ENCODE results near the gene MYL10. TPM values are rescaled to one million over a fixed set of nuclear protein-coding genes. Genes with fewer than 3 reads are reported as not detected.

MYL10 gene
- total RNA-seq, 2 experiments from 2014 or later = not detected

DNA sequence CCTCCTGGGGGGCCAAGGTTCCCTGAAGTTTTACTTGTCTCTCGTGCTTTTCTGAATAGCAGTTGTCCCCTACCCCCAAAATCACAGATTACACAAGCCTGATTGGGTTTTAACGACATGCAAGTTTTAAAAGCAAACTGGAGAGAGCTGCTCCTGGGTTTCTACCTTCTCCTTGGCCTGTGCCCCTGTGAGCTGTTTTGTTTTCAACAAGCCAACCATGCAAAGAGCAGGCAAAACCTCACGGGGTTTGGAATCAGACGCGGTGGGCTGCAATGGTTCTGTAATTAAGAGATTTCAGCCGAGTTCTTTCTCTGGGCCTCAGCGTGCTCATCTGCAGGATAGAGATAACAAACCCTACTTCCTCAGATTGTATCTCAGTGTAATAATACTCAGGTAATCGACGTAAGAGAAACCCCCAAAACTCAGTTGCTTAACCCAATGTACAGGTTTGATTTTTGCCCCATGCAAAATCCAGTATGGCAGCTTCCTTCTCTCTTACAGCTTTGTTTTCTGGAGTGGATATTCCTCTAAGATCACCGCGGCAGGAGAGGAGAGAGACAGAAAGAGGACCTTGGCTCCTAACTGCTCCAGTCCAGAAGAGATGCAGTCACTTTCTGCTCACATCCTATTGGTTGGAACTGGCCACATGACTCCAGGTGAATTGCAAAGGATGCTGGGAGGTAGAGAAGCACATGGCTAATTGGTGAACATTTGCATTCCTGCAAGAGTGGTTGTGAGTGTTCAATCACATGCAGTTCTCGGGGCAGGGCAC is 42.0 kb downstream of the MYL10 start:
- Mint-ChIP-seq H3K4me3 (no peak overlapping the region), H3K9me3 (no peaks in the 10 kb centered on the region), H3K36me3 (ENCODE audit: low read depth) (no peaks in the 10 kb centered on the region), H3K27ac (no peak overlapping the region), H3K4me1 (ENCODE audit: low read depth) (peaks cover 2% of the 10 kb centered on the region), H3K27me3 (no peaks in the 10 kb centered on the region)
- intact Hi-C loops (cut with micrococcal nuclease) = no loop called here
- DNase-seq = no peak
- ATAC-seq = no peak
- TF ChIP-seq, protein P1, sequence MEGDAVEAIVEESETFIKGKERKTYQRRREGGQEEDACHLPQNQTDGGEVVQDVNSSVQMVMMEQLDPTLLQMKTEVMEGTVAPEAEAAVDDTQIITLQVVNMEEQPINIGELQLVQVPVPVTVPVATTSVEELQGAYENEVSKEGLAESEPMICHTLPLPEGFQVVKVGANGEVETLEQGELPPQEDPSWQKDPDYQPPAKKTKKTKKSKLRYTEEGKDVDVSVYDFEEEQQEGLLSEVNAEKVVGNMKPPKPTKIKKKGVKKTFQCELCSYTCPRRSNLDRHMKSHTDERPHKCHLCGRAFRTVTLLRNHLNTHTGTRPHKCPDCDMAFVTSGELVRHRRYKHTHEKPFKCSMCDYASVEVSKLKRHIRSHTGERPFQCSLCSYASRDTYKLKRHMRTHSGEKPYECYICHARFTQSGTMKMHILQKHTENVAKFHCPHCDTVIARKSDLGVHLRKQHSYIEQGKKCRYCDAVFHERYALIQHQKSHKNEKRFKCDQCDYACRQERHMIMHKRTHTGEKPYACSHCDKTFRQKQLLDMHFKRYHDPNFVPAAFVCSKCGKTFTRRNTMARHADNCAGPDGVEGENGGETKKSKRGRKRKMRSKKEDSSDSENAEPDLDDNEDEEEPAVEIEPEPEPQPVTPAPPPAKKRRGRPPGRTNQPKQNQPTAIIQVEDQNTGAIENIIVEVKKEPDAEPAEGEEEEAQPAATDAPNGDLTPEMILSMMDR (IDR thresholded peaks at IDR 0.05) = no peak
- CTCF ChIA-PET = no interaction called here
- POLR2A ChIA-PET = no interaction called here

DNA sequence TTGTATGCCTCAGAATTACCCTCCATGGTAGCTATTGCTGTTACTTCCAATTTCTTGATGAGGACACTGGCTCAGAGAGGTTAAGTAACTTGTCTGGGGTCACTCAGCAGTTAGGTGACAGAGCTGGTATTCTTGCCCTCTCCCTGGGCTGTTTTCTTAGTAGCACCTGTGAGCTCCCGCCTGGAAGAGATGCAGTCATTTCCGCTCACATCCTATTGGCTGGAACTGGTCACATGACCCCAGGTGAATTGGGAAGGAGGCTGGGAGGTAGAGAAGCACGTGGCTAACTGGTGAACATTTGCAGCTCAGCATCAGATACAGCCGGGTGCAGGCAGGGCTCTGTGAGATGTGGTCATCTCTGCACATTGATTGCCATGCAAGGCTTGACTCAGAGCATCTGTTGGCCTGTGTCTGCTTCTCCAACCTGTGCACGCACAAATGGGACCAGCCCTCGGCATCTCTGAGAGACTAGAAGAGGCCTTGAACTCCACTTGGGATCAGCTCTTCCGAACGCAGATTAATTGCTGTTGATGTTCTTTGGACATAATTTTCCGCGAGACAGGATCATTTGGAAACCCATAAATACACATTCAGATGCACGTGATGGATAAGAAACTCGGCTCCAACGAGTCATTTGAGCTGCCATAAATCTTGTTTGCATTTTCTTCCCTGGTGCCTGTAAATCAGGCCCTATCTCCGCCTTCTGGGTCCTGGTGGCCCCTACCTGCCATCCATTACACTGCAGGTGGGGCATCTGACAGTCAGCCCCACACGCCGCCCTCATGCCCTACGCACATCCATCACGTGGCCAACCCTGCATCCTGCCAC is 42.8 kb downstream of the MYL10 start:
- intact Hi-C loops (cut with micrococcal nuclease) = no loop called here
- TF ChIP-seq, protein P1 (IDR thresholded peaks at IDR 0.05) = no peak
- peaks cover 2% of the 10 kb centered on the region for H3K4me1 Mint-ChIP-seq (ENCODE audit: low read depth)
- H3K9me3 Mint-ChIP-seq = no peaks in the 10 kb centered on the region
- no peak for ATAC-seq
- no peak overlapping the region for H3K4me3 Mint-ChIP-seq
- ChIA-PET POLR2A (no interaction called here), CTCF (interaction anchor here (1.1 kb wide), 1 partner anchor 17 kb away, joined by 4 read pairs; no protein-coding TSS in a partner anchor)
- H3K36me3 Mint-ChIP-seq (ENCODE audit: low read depth) = no peaks in the 10 kb centered on the region
- H3K27ac Mint-ChIP-seq = no peak overlapping the region
- H3K27me3 Mint-ChIP-seq = no peaks in the 10 kb centered on the region
- no peak for DNase-seq

DNA sequence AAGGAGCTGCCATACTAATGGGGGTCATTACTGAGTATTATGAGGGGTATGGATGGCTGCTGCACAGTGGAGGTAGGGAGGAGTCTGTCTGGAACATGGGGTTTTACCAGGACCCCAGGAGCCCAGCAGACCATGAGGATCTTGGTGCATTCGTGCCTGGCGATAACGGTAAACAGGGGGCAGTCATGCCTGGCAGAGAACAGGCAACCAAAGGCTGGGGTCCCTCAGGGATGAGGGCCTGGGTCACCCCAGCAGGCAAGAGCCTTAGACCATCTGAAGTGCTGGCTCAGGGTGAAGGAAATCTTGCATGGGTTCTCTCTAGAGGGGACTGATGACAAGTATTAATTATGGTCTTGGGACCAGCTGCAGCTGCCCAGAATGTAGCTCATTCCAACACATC is 46.1 kb downstream of the MYL10 start:
- TF ChIP-seq, protein P1 (IDR thresholded peaks at IDR 0.05) = no peak
- Mint-ChIP-seq H3K27ac (no peak overlapping the region), H3K27me3 (peaks cover 1% of the 10 kb centered on the region), H3K36me3 (ENCODE audit: low read depth) (no peaks in the 10 kb centered on the region), H3K9me3 (no peaks in the 10 kb centered on the region), H3K4me1 (ENCODE audit: low read depth) (peaks cover 2% of the 10 kb centered on the region), H3K4me3 (no peak overlapping the region)
- intact Hi-C loops (cut with micrococcal nuclease) = no loop called here
- ATAC-seq (no peak), DNase-seq (no peak)
- ChIA-PET CTCF (interaction anchor here (0.6 kb wide), 1 partner anchor 666 kb away, joined by 3 read pairs; no protein-coding TSS in a partner anchor), POLR2A (no interaction called here)

DNA sequence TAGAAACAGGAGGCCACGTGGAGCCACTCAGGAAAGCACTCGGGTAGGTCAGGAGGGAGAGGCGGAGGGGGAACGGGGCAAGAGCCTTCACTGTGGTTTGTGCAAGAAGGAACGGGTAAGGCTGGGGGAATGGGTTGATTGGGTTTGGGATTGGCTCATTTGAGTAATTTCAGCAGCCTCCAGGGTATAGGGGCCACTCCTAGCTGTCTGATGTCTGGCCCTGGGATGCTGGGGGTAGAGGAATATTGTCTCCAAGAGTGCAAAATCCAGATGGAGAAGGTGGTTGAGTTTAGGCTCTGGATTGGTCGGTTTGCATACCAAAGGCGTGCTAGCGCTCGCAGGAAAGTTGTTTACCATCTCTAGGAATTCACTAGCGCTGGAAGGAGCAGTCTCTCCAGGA is 47.2 kb downstream of the MYL10 start:
- intact Hi-C loops (cut with micrococcal nuclease) = no loop called here
- ChIA-PET CTCF (no interaction called here), POLR2A (no interaction called here)
- ATAC-seq = no peak
- TF ChIP-seq, protein P1 (IDR thresholded peaks at IDR 0.05) = no peak
- H3K4me1 Mint-ChIP-seq (ENCODE audit: low read depth) = no peaks in the 10 kb centered on the region
- H3K27ac Mint-ChIP-seq = no peak overlapping the region
- no peak overlapping the region for H3K4me3 Mint-ChIP-seq
- DNase-seq = no peak
- H3K36me3 Mint-ChIP-seq (ENCODE audit: low read depth) = no peaks in the 10 kb centered on the region
- H3K9me3 Mint-ChIP-seq = no peaks in the 10 kb centered on the region
- H3K27me3 Mint-ChIP-seq = peaks cover 1% of the 10 kb centered on the region

DNA sequence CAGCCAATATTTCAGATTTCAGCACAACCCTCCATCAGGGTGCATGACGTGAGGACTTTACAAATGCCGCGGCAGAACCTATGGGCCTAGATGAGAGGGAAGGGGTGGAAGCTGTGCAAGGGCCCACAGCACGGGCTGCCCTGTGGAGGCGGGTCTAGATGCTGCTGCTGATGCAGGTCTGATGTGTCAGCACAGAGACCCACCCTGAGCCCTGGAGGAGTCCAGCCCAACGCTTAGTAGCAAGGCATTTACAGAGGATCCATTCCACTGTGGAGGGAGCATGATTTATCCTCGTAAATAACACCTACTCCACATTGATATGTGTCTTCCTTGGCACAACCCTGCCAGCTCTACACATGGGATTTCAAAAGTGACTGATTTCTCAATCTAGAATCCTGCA is 48.5 kb downstream of the MYL10 start:
- no peaks in the 10 kb centered on the region for H3K4me1 Mint-ChIP-seq (ENCODE audit: low read depth)
- ChIA-PET POLR2A (no interaction called here), CTCF (no interaction called here)
- TF ChIP-seq, protein P1 (IDR thresholded peaks at IDR 0.05) = no peak
- intact Hi-C loops (cut with micrococcal nuclease) = no loop called here
- no peaks in the 10 kb centered on the region for H3K36me3 Mint-ChIP-seq (ENCODE audit: low read depth)
- H3K9me3 Mint-ChIP-seq = no peaks in the 10 kb centered on the region
- no peak for ATAC-seq
- H3K27ac Mint-ChIP-seq = no peak overlapping the region
- no peak for DNase-seq
- H3K4me3 Mint-ChIP-seq = no peak overlapping the region
- peaks cover 4% of the 10 kb centered on the region for H3K27me3 Mint-ChIP-seq

Data from activated CD8-positive, alpha-beta T cell treated with anti-CD3 and anti-CD28 coated beads for 36 hours (primary cell).